HepG2 (cell line): ENCODE data around the gene RP2. TPM values are rescaled to one million over a fixed set of nuclear protein-coding genes. Genes with fewer than 3 reads are reported as not detected.

Source experiments
- CEBPB ChIP-seq: IDR thresholded peaks from 2 replicates; pipeline ENCODE4 v1.6.1; 2011; ENCODE audit warnings: low read depth, low read length, improper control_type of control experiment, borderline replicate concordance
- FOXA3 ChIP-seq: IDR thresholded peaks from 2 replicates; pipeline ENCODE4 v1.6.1; 2016; ENCODE audit warnings: missing genetic modification reagents, missing compliant biosample characterization
- HOXA3 ChIP-seq: sonication (generic); formaldehyde crosslinking; IDR thresholded peaks from 2 replicates; pipeline ENCODE4 v1.5.0; 2020; ENCODE audit warnings: missing genetic modification reagents
- ISX ChIP-seq: sonication (generic); formaldehyde crosslinking; conservative IDR thresholded peaks from 2 replicates; pipeline ENCODE4 v1.5.0; 2020; ENCODE audit warnings: missing genetic modification reagents
- KDM2A ChIP-seq: sonication (generic); formaldehyde crosslinking; IDR thresholded peaks from 2 replicates; pipeline ENCODE4 v1.4.0; 2020; ENCODE audit warnings: low read depth, missing genetic modification reagents, borderline replicate concordance
- MIER2 ChIP-seq: IDR thresholded peaks from 2 replicates; pipeline ENCODE4 v1.6.1; 2016; ENCODE audit warnings: missing biosample characterization, missing genetic modification reagents
- MXD1 ChIP-seq: sonication (generic); formaldehyde crosslinking; IDR thresholded peaks from 2 replicates; pipeline ENCODE4 v1.4.0; 2020; ENCODE audit warnings: mild to moderate bottlenecking, missing genetic modification reagents
- RORA ChIP-seq: sonication (generic); formaldehyde crosslinking; IDR thresholded peaks from 2 replicates; pipeline ENCODE4 v1.5.0; 2020; ENCODE audit warnings: mild to moderate bottlenecking, missing genetic modification reagents, moderate library complexity
- YEATS4 ChIP-seq: sonication (generic); formaldehyde crosslinking; IDR thresholded peaks from 2 replicates; pipeline ENCODE4 v1.4.0; 2020; ENCODE audit warnings: missing genetic modification reagents, borderline replicate concordance
- ZNF251 ChIP-seq: sonication (generic); formaldehyde crosslinking; IDR thresholded peaks from 2 replicates; pipeline ENCODE4 v1.9.0; 2021; ENCODE audit warnings: mild to moderate bottlenecking, missing genetic modification reagents
- ZNF292 ChIP-seq: sonication (generic); formaldehyde crosslinking; IDR thresholded peaks from 2 replicates; pipeline ENCODE4 v1.8.1; 2022; ENCODE audit warnings: mild to moderate bottlenecking, low read depth, missing genetic modification reagents, borderline replicate concordance
- ZNF615 ChIP-seq: sonication (generic); formaldehyde crosslinking; IDR thresholded peaks from 2 replicates; pipeline ENCODE4 v1.5.0; 2020; ENCODE audit warnings: mild to moderate bottlenecking, missing genetic modification reagents, borderline replicate concordance
- ZUFSP ChIP-seq: sonication (generic); formaldehyde crosslinking; IDR thresholded peaks from 2 replicates; pipeline ENCODE4 v1.9.0; 2021; ENCODE audit warnings: missing genetic modification reagents, mild to moderate bottlenecking, borderline replicate concordance
- polyA plus RNA-seq, 8 experiments: library from polyadenylated mRNA; depleted of rRNA in 3 of 8; stranded (reverse) in 7 of 8; unstranded in 1 of 8; fragments of >200 nt; fragmentation: Illumina TruSeq in 4 of 8; extraction: Trizol in 4 of 8; gene quantifications; 2 replicates each; pipeline versions ENCODE4 v1.2.1 to v1.2.3, GENCODE V29; 2011 to 2016; ENCODE audit warnings: low read depth in 4 of 8, missing spikeins in 1 of 8, mixed read lengths in 1 of 8; ENCODE audit not compliant: insufficient read depth in 1 of 8
- total RNA-seq, 5 experiments: library from RNA; depleted of rRNA; stranded (reverse); fragments of >200 nt; fragmentation: Illumina TruSeq; extraction: Trizol; gene quantifications; 2 replicates each; pipeline ENCODE4 v1.2.3, GENCODE V29; 2016; ENCODE audit warnings: low read depth in 1 of 5
- TF ChIP-seq, protein P1 (sequence below): sonication (generic); formaldehyde crosslinking; IDR thresholded peaks from 2 replicates; pipeline ENCODE4 v1.4.0; 2020; ENCODE audit warnings: missing genetic modification reagents
- TF ChIP-seq, protein P2 (sequence below): sonication (generic); formaldehyde crosslinking; IDR thresholded peaks from 2 replicates; pipeline ENCODE4 v1.5.1; 2020; ENCODE audit warnings: mild to moderate bottlenecking, missing genetic modification reagents, moderate library complexity
- TF ChIP-seq, protein P3 (sequence below), 2 experiments: fragments of 450-650 bp in 1 of 2; sonication (generic) in 1 of 2; formaldehyde crosslinking; IDR thresholded peaks; 2 replicates each; pipeline versions ENCODE4 v1.5.0 to v1.8.0; 2020 to 2022; ENCODE audit warnings: mild to moderate bottlenecking in 1 of 2, missing genetic modification reagents in 1 of 2
- TF ChIP-seq, protein P4 (sequence below): sonication (generic); formaldehyde crosslinking; IDR thresholded peaks from 2 replicates; pipeline ENCODE4 v1.5.1; 2020; ENCODE audit warnings: missing genetic modification reagents, mild to moderate bottlenecking, borderline replicate concordance

RP2 gene
- total and polyA plus RNA-seq, 2 of the 13 experiments (the other 11 are each of a cell fraction or from before 2014, with no cell fraction given), result 5.0 to 9.9 TPM

- TF ChIP-seq, protein P1, sequence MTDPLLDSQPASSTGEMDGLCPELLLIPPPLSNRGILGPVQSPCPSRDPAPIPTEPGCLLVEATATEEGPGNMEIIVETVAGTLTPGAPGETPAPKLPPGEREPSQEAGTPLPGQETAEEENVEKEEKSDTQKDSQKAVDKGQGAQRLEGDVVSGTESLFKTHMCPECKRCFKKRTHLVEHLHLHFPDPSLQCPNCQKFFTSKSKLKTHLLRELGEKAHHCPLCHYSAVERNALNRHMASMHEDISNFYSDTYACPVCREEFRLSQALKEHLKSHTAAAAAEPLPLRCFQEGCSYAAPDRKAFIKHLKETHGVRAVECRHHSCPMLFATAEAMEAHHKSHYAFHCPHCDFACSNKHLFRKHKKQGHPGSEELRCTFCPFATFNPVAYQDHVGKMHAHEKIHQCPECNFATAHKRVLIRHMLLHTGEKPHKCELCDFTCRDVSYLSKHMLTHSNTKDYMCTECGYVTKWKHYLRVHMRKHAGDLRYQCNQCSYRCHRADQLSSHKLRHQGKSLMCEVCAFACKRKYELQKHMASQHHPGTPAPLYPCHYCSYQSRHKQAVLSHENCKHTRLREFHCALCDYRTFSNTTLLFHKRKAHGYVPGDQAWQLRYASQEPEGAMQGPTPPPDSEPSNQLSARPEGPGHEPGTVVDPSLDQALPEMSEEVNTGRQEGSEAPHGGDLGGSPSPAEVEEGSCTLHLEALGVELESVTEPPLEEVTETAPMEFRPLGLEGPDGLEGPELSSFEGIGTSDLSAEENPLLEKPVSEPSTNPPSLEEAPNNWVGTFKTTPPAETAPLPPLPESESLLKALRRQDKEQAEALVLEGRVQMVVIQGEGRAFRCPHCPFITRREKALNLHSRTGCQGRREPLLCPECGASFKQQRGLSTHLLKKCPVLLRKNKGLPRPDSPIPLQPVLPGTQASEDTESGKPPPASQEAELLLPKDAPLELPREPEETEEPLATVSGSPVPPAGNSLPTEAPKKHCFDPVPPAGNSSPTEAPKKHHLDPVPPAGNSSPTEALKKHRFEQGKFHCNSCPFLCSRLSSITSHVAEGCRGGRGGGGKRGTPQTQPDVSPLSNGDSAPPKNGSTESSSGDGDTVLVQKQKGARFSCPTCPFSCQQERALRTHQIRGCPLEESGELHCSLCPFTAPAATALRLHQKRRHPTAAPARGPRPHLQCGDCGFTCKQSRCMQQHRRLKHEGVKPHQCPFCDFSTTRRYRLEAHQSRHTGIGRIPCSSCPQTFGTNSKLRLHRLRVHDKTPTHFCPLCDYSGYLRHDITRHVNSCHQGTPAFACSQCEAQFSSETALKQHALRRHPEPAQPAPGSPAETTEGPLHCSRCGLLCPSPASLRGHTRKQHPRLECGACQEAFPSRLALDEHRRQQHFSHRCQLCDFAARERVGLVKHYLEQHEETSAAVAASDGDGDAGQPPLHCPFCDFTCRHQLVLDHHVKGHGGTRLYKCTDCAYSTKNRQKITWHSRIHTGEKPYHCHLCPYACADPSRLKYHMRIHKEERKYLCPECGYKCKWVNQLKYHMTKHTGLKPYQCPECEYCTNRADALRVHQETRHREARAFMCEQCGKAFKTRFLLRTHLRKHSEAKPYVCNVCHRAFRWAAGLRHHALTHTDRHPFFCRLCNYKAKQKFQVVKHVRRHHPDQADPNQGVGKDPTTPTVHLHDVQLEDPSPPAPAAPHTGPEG (CRISPR knock-in tag), result no peak
- TF ChIP-seq CEBPB, result no peak
- TF ChIP-seq, protein P2, sequence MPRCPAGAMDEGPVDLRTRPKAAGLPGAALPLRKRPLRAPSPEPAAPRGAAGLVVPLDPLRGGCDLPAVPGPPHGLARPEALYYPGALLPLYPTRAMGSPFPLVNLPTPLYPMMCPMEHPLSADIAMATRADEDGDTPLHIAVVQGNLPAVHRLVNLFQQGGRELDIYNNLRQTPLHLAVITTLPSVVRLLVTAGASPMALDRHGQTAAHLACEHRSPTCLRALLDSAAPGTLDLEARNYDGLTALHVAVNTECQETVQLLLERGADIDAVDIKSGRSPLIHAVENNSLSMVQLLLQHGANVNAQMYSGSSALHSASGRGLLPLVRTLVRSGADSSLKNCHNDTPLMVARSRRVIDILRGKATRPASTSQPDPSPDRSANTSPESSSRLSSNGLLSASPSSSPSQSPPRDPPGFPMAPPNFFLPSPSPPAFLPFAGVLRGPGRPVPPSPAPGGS, result no peak
- TF ChIP-seq, protein P3, sequence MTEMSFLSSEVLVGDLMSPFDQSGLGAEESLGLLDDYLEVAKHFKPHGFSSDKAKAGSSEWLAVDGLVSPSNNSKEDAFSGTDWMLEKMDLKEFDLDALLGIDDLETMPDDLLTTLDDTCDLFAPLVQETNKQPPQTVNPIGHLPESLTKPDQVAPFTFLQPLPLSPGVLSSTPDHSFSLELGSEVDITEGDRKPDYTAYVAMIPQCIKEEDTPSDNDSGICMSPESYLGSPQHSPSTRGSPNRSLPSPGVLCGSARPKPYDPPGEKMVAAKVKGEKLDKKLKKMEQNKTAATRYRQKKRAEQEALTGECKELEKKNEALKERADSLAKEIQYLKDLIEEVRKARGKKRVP (CRISPR knock-in tag; IDR thresholded peaks at IDR 0.05), result no peak
- TF ChIP-seq, protein P4, sequence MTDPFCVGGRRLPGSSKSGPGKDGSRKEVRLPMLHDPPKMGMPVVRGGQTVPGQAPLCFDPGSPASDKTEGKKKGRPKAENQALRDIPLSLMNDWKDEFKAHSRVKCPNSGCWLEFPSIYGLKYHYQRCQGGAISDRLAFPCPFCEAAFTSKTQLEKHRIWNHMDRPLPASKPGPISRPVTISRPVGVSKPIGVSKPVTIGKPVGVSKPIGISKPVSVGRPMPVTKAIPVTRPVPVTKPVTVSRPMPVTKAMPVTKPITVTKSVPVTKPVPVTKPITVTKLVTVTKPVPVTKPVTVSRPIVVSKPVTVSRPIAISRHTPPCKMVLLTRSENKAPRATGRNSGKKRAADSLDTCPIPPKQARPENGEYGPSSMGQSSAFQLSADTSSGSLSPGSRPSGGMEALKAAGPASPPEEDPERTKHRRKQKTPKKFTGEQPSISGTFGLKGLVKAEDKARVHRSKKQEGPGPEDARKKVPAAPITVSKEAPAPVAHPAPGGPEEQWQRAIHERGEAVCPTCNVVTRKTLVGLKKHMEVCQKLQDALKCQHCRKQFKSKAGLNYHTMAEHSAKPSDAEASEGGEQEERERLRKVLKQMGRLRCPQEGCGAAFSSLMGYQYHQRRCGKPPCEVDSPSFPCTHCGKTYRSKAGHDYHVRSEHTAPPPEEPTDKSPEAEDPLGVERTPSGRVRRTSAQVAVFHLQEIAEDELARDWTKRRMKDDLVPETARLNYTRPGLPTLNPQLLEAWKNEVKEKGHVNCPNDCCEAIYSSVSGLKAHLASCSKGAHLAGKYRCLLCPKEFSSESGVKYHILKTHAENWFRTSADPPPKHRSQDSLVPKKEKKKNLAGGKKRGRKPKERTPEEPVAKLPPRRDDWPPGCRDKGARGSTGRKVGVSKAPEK (CRISPR knock-in tag), result no peak
- TF ChIP-seq HOXA3 (CRISPR knock-in tag), result no peak
- no peak for TF ChIP-seq ZUFSP (CRISPR knock-in tag)
- TF ChIP-seq YEATS4 (CRISPR knock-in tag), result no peak
- TF ChIP-seq ZNF292, result no peak
- peak; percentile 71 for TF ChIP-seq FOXA3 (CRISPR knock-in tag)
- no peak for TF ChIP-seq KDM2A
- TF ChIP-seq RORA (CRISPR knock-in tag), result no peak
- no peak for TF ChIP-seq ISX (CRISPR knock-in tag)
- TF ChIP-seq ZNF251 (CRISPR knock-in tag), result no peak
- no peak for TF ChIP-seq MXD1
- TF ChIP-seq MIER2 (CRISPR knock-in tag), result no peak
- TF ChIP-seq ZNF615, result no peak
Observed at GRCh38 chrX:46860557-46860956, 23.7 kb downstream of the RP2 start (continued).
